Calu3 (cell line): ENCODE data around the gene MRTO4. TPM values are rescaled to one million over a fixed set of nuclear protein-coding genes. Genes with fewer than 3 reads are reported as not detected.
"Not testable (repeated sequence)": the region's sequence is repeated elsewhere in the genome, so short reads cannot be mapped to it uniquely, and the experiment has no call there.

Source experiments
- BruUV-seq: library from RNA; stranded (reverse); fragments of 400-500 nt; replicated peaks from 2 replicates; lab custom pipeline; 2021; lab: Mats Ljungman, UMichigan
- CTCF ChIA-PET: fragments of 300-600 bp; sonication (Branson Sonifier 250); formaldehyde crosslinking; loops from one replicate; lab custom pipeline; 2022; ENCODE audit warnings: antibody characterized with exemption; lab: Charles Lee
- DNase-seq: peaks from one replicate; pipeline ENCODE4 v3.0.0; 2022
- H3K27ac Mint-ChIP-seq: one replicate; pipeline ENCODE4 v1.8.0; 2022; ENCODE audit warnings: mixed read lengths; ENCODE audit not compliant: unreplicated experiment
- H3K27me3 Mint-ChIP-seq: one replicate; pipeline ENCODE4 v1.8.0; 2022; ENCODE audit warnings: mixed read lengths; ENCODE audit not compliant: unreplicated experiment
- H3K36me3 Mint-ChIP-seq: one replicate; pipeline ENCODE4 v1.8.0; 2022; ENCODE audit warnings: mild to moderate bottlenecking, moderate library complexity, mixed read lengths; ENCODE audit not compliant: insufficient read depth, unreplicated experiment
- H3K4me1 Mint-ChIP-seq: one replicate; pipeline ENCODE4 v1.8.0; 2022; ENCODE audit warnings: mild to moderate bottlenecking, low read depth, mixed read lengths; ENCODE audit not compliant: unreplicated experiment
- H3K4me3 Mint-ChIP-seq: one replicate; pipeline ENCODE4 v1.8.0; 2022; ENCODE audit warnings: mild to moderate bottlenecking, low read depth, moderate library complexity, mixed read lengths; ENCODE audit not compliant: unreplicated experiment
- H3K9me3 Mint-ChIP-seq: one replicate; pipeline ENCODE4 v1.8.0; 2022; ENCODE audit warnings: low read depth, mixed read lengths; ENCODE audit not compliant: unreplicated experiment
- intact Hi-C: fragments of 100-400 bp; cut with micrococcal nuclease; formaldehyde crosslinking; loops from one replicate; pipeline ENCODE4 v1.10.0; 2022; ENCODE audit not compliant: unreplicated experiment
- total RNA-seq: library from RNA; stranded (reverse); gene quantifications from 2 replicates; pipeline ENCODE4 v1.2.3, GENCODE V29; 2022
- TF ChIP-seq, protein P1 (sequence below): fragments of 200-600 bp; IDR thresholded peaks from one replicate; pipeline ENCODE4 v1.8.0; 2022; ENCODE audit warnings: antibody characterized with exemption; ENCODE audit not compliant: unreplicated experiment

The MRTO4 gene
- total RNA-seq, 1 experiment from 2014 or later = 37.0 TPM

- Mint-ChIP-seq H3K27ac (no peak overlapping the region), H3K4me1 (peaks cover 7% of the 10 kb centered on the region), H3K27me3 (no peaks in the 10 kb centered on the region), H3K36me3 (peaks cover 48% of the 10 kb centered on the region), H3K4me3 (no peak overlapping the region), H3K9me3 (no peaks in the 10 kb centered on the region)
- CTCF ChIA-PET = no interaction called here
- intact Hi-C loops = no loop called here
- BruUV-seq = no TSS peak
- no peak for DNase-seq
- TF ChIP-seq, protein P1, sequence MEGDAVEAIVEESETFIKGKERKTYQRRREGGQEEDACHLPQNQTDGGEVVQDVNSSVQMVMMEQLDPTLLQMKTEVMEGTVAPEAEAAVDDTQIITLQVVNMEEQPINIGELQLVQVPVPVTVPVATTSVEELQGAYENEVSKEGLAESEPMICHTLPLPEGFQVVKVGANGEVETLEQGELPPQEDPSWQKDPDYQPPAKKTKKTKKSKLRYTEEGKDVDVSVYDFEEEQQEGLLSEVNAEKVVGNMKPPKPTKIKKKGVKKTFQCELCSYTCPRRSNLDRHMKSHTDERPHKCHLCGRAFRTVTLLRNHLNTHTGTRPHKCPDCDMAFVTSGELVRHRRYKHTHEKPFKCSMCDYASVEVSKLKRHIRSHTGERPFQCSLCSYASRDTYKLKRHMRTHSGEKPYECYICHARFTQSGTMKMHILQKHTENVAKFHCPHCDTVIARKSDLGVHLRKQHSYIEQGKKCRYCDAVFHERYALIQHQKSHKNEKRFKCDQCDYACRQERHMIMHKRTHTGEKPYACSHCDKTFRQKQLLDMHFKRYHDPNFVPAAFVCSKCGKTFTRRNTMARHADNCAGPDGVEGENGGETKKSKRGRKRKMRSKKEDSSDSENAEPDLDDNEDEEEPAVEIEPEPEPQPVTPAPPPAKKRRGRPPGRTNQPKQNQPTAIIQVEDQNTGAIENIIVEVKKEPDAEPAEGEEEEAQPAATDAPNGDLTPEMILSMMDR = no peak
Measured at GRCh38 chr1:19213580-19213979, 38.0 kb upstream of the MRTO4 start.

GRCh38 chr1:19216585-19216984, 35.0 kb upstream of the MRTO4 start:
- H3K4me3 Mint-ChIP-seq, CTCF ChIA-PET, H3K27me3 Mint-ChIP-seq, H3K27ac Mint-ChIP-seq, DNase-seq, intact Hi-C loops, H3K9me3 Mint-ChIP-seq, H3K4me1 Mint-ChIP-seq, BruUV-seq: not testable (repeated sequence)
- peaks cover 22% of the 10 kb centered on the region for H3K36me3 Mint-ChIP-seq

DNA sequence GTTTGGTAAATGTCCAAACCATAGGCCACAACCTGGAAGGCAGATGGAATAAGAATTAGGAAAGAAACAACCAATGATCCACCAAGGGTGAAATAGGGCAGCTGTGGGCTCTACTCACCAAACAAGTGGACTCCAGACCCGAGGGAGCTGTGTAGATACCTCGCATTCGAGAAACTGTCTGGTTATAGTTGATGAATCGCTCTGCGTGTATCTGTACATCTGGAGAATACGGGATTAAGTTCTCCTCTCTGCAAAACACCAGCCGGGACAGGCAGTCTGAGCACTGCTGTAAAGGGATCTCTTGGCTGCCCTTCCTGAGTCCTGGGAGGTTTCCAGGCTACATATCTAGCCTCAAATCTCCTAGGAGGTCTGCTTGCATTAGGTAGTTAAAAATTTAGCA, 32.2 kb upstream of the MRTO4 start:
- intact Hi-C loops = no loop called here
- TF ChIP-seq, protein P1 = no peak
- BruUV-seq = no TSS peak
- Mint-ChIP-seq H3K4me1 (no peaks in the 10 kb centered on the region), H3K36me3 (peaks cover 29% of the 10 kb centered on the region), H3K9me3 (no peaks in the 10 kb centered on the region), H3K4me3 (no peak overlapping the region), H3K27ac (no peak overlapping the region), H3K27me3 (no peaks in the 10 kb centered on the region)
- DNase-seq = no peak
- CTCF ChIA-PET = no interaction called here

DNA sequence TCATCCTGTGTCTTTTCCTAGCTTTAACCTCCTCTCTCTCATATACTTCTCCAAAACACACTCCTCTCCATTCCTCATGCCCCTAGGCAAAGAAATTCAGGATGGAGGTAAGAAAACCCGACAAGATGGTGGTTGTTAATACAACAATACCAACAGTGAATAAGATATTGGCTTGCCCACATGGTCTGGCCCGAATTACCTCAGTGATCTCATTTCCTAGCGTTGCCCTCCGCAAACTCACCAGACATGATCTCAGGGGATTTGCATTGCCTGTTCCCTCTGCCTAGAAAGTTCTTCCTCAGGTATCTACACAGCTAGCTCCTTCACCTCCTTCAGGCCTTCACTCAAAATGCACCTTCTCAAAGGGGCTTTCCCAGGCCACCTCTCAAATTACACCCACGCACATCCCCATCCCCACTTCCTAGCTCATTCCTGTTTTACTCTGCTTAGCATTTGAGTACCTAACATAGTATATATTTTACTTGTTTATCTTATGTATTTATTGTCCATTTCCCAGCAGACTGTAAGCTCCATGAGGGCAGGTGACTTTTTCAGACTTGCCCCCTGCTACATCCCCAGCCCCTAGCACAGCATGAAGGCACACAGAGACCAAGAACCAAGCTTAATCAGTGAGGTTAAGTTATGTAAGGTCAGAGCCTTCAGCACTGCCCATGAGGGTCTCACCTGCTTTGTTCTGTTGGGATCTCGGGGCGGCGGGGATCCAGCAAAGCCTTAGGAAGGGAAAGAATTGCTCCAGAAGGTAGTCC, 31.3 kb upstream of the MRTO4 start:
- H3K36me3 Mint-ChIP-seq = peaks cover 35% of the 10 kb centered on the region
- H3K9me3 Mint-ChIP-seq = no peaks in the 10 kb centered on the region
- no peak overlapping the region for H3K27ac Mint-ChIP-seq
- no peaks in the 10 kb centered on the region for H3K27me3 Mint-ChIP-seq
- no peaks in the 10 kb centered on the region for H3K4me1 Mint-ChIP-seq
- no peak overlapping the region for H3K4me3 Mint-ChIP-seq
- TF ChIP-seq, protein P1 = no peak
- CTCF ChIA-PET = no interaction called here
- BruUV-seq = no TSS peak
- intact Hi-C loops = no loop called here
- no peak for DNase-seq

DNA sequence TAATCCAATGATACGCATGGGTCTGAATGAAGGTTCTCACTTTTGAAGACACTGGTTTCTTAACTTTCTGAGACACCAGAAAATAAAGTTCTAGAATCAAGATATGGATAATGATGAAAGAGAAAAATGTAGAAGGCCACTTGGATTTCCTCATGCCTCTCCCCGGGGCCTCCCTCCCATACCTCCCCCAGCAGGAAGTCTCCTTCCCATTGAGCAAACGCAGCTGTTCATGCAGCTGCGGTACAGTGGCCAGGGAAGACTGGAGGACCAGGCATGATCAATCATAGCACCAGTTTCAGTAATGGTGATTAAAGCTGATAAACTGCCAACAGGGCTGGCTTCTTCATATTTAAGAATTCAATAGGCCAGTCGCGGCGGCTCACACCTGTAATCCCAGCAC, 30.6 kb upstream of the MRTO4 start:
- BruUV-seq = no TSS peak
- TF ChIP-seq, protein P1 = no peak
- H3K4me1 Mint-ChIP-seq = no peaks in the 10 kb centered on the region
- H3K9me3 Mint-ChIP-seq = no peaks in the 10 kb centered on the region
- intact Hi-C loops = no loop called here
- H3K27ac Mint-ChIP-seq = no peak overlapping the region
- no peaks in the 10 kb centered on the region for H3K27me3 Mint-ChIP-seq
- H3K36me3 Mint-ChIP-seq = peaks cover 34% of the 10 kb centered on the region
- DNase-seq = no peak
- no peak overlapping the region for H3K4me3 Mint-ChIP-seq
- CTCF ChIA-PET = no interaction called here
